Measurements from ENCODE around the gene NFKBIE.
"Not testable (repeated sequence)": the region's sequence is repeated elsewhere in the genome, so short reads cannot be mapped to it uniquely, and the experiment has no call there.

The NFKBIE gene, protein sequence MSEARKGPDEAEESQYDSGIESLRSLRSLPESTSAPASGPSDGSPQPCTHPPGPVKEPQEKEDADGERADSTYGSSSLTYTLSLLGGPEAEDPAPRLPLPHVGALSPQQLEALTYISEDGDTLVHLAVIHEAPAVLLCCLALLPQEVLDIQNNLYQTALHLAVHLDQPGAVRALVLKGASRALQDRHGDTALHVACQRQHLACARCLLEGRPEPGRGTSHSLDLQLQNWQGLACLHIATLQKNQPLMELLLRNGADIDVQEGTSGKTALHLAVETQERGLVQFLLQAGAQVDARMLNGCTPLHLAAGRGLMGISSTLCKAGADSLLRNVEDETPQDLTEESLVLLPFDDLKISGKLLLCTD

DNA sequence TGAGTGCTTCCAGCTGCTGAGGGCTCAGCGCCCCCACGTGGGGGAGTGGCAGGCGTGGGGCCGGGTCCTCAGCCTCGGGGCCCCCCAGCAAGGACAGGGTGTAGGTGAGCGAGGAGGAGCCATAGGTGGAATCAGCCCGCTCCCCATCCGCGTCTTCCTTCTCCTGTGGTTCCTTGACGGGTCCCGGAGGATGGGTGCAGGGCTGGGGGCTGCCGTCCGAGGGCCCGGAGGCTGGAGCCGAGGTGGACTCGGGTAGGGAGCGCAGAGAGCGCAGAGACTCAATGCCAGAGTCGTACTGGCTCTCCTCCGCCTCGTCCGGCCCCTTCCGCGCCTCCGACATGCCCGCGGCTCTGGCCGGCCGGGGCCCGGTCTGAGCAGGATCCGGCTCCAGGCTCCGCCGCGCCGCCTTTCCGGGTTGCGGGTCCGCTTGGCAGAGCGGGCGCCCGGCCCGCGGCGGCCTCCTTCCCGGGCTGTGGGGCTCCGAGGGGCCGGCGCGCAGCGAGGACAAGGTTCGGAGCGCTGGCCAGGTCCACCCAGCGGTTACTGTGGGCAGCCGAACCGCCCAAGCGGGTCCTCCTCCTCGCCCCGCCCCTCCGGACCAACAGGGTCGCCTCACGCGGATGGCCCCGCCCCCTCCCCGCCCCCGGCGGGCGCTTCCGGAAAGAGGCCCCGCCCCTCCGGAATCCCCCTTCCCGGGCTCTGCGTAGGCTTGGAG is at the start of gene NFKBIE:
Gene NFKBIE, minus strand, starts transcription at position 545 of the 715 bp plus-strand sequence. Its CDS starts 205 bp downstream, at position 340.
- peak; percentile 93 for DNase-seq

DNA sequence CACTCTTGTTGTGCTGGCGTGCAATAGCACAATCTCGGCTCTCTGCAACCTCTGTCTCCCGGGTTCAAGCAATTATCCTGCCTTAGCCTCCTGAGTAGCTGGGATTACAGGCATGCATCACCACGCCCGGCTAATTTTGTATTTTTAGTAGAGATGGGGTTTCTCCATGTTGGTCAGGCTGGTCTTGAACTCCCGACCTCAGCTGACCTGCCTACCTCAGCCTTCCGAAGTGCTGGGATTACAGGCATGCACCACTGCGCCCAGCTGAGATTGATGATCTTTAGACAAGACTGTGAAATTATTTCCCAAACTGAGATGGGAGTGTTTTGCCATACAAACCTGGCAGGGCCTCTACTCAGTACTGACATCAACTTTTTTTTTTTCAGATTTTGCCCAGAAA is 49.3 kb upstream of the NFKBIE start:
- DNase-seq = not testable (repeated sequence)

DNA sequence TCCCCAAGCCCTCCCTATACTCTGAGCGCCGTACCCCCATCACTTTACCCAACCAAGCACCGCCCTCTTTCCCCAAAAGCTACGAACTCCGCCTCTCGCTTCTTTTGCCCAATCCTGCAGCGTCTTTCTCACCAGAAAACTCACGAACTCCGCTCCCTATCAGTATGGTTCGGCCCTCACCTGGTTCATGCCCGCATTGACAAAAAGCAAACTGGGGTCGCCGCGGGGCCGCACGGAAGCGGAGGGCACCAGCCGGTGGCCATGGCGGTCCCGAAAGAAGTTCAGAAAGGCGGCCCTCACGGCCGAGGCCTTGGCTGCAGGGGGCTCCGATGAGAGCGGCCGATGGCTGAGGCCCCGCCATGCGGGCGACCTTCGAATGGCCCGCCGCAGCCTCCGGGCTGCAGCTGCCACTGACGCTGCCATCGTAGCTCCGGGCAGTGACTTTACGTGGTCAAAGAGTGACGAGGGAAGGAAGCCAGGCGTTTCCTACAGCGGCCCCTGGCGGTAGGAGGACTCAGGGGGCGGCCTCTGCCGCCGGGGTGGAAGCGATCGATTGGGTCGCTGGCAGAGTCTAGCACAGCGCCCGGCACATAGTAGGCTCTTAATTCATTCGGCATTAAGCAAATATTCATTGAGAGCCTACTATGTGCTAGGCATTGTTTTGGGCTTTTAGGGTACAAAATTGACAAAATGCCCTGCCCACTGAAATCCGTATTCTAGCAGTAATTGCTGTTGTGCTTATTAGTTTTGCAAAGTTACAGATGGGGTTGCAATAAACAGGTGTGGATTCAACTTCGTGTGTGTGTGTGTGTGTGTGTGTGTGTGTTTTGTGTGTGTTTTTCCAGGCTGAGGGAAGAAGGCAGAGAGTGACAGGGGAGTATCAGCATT is 47.8 kb upstream of the NFKBIE start, which contains the start of gene AARS2:
Gene AARS2, minus strand, starts transcription at position 447 of the 888 bp plus-strand sequence. Its CDS starts 24 bp downstream, at position 423.
- DNase-seq = peak; percentile 91

DNA sequence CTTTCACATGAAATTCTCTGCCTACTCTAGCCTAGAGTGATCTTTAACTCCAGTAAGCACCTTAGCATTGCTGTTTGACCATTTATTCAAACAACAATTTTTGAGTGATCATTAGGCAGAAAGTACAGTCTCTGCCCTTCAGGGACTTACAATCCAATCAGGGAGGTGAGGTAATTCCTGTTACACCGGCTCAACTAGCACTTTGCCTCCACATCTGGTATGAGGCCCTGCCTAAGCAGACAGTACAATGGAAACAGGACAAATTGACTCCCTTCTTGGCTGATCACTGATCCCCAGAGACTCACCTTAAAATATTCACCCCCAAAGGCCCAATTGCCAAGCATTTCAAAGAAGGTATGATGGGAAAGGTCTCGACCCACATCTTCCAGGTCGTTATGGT is 46.4 kb upstream of the NFKBIE start:
- no peak for DNase-seq

DNA sequence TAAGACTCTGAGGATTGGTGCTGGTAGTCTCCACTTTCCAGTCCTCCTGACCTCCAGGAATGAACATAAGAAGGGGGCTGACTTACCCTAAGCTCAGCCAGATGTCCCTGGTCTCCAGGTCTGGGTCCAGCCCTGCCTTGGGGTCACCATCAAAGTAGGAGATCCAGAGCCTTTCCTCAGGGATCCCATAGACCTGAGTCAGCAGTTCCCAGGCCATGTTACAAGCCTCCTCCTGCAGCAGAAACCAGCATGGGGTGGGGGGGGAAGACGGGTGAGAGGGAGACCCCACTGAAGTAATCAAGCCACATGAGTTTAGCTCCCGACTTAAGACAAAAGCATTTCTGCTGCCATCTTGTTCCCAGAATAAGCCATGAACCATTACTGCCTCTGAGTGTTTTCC is 46.0 kb upstream of the NFKBIE start:
- DNase-seq = no peak

DNA sequence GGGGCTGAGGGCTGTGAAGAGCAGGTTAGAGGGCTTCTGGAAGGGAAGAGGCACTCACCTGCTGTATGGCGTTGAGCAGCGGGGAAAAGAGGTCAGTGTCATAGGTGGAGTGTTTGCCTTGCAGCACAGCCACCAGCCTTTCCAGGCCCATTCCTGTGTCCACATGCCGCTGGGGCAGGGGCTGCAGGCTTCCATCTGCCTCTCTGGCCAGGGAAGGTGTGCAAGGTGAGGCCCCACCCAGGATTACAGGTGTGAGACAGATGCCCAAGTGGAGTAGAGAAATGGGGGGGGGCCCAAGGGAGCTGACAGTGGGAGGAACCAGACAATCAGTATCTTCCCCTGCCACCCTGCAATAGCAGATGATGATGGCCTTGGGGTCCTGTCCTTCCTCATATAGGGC is 44.9 kb upstream of the NFKBIE start:
- no peak for DNase-seq

DNA sequence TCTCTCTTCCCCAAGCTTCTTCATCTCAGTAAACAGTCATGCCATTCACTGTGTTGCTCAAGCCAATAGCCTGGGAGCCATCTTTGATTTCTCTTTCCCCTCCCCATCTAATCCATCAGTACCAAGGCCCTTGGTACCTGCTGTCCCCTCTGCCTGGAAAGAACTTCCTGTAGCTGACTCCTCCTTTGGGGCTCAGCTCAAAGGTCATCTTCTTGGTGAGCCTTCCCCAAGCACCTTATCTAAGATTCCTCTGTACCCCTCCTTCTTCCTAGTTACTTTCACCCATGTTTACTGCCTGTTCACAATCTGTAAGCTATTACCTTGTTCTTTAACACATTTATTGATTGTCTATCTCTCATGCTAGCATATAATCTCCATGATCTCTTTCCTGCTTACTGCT is 44.3 kb upstream of the NFKBIE start:
- no peak for DNase-seq

DNA sequence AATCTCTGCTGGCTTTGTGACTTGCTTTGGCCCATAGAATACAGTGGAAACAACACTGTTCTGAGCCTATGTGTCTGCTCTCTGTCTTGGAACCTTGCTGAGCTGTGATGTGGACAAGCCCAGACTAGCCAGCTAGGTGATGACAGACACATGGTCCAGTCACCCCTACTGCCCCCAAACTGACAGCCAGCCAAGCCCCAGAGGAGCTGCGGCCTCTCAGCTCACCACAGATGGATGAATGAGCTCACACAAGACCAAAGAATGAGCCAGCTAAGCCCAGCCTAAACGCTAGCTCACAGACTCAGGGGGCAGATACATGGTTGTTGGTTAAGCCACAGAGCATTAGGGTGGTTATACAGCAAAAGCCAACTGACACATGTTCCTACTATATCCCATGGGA is 43.7 kb upstream of the NFKBIE start:
- DNase-seq = no peak

DNA sequence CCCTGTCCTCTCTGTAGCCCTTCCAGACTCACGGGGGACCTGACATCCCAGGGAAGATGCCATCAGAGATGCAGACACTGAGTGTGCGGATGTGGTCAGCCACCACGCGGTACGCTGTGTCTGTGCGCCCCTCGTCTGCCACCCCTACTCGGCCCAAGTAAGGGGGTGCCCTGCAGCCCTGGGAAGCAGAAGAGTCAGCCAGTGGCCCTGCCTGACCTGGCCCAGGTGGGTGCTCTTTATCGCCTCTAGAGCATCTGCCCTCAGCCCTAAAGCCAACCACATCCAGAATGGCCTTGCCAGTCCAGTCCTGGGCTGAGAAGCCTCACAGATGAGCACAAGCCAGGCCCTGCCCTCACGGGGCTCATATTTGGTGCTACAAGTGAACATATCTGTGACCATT is 41.9 kb upstream of the NFKBIE start:
- DNase-seq = no peak

DNA sequence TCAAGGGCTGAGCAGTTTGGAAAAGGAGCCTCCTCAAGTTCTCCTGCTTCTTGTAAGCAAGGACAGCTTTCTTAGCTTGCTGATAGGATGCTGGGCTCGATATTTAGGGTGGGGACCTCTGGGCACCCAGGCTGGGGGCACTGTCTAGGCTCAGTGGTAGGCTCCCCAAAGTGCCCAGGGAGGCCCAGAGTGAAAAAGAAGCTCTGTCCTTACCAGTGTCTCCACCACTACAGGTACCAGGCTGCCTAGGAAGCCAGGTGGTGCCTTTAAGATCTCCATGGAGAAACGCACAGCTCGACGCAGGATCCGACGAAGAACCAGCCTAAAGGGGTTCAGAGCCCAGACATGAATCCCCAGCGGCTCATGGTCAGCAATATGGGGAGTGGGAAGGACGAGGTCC is 41.4 kb upstream of the NFKBIE start:
- DNase-seq = no peak

DNA sequence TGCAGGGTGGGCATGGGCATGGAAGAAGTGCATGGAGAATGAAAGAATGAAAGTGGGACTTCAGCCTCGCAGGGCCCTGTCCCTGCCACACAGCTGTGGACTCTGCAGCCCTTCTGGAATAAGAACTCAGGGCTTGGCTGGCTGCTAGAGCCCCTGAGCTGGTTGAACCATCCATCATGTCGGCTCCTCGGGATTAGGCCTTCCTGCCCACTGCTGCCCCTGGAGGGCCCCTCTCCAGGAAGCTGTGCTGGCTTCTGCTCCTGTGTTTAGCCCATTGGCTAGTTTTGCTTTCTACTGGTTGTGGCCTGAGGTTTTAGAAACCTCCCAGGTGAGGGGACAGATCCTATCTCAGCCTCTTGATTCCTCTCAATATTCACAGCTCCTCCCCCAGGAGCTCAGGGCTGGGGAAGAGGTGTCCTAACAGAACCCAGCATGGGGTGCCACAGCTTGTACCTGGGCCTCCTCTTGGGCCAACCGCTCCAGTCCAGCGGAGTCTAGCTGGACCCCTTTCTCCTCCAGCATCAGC is 39.9 kb upstream of the NFKBIE start:
- DNase-seq = no peak

DNA sequence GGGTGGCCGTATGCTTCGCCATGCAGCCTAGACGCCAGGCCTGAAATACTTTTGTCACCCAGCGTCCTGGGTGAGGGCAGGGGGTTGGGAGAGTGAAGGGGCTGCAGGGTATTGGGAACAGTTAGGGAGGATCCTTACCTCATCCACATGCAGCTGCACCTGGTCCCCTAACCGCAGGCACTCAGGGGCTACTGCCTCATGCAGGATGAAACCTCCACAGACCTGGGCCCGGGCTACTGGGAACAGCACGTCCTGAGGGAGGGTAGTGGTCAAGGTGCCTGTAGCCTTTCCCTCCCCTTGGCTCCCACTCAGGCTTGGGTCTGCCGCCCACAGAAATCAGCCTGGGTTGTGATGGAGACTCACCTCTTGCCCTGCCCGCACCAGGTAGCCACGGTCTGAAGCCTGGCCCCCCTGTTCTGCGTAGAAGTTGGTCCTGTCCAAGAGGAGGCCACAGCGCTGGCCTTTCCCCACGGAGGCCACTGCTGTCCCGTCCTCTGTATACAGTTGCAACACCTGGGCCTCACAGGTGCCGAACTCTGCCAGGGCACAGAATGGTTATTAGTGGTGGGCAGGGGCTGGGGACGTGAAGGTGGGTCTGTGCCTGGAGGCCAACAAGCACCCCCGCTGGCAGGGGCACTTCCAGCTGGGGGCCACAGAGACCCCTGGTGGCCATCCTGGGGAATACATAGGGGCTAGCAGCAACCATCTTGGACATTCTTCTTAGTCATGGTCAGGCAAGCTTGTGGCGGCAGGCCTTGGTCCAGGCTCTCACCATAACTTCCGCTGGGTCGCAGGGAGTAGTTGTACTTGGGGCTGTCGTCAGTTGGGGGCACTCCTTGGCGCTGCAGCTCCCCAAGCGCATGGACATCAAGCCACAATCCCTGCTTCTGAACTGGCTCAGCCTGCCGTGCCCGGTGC is 39.2 kb upstream of the NFKBIE start:
- DNase-seq = no peak

DNA sequence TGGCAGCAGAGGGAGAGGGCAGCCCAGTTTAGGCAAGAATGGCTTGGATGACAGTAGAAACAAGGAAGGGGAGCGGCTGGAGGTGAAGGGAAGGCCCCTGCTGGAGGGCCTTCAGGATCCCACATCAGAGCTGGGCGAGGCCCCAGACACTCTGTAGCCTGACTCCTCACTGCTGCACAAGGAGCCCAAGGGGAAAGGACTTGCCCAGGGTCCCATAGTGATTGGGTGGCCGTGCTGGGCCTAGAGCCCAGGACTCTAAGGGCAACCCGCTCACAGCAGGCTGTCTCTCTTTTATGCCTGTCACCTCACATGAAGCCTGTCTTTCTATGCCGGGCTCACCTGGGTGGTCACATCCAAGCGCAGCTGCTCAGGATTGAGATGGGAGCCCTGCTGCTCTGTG is 38.5 kb upstream of the NFKBIE start:
- DNase-seq = no peak

DNA sequence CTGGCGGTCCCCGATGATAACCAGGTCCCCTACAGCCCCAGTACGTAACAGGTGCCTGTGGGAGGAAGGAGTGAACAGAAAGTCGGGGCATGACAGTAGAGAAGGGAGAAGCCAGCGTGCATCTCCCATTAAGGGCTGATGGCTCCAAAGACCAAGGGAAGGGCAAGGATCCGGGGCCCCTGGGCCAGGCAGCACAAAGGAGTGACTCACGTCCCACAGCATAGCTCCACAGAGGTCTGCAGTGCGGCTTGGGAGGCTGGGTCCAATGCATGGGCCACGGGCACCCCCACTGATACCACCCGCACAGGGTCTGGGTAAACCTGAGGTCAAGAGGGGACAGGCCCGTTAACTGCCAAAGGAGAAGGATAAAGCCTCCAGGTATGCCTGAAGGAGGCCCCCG is 37.5 kb upstream of the NFKBIE start:
- no peak for DNase-seq

DNA sequence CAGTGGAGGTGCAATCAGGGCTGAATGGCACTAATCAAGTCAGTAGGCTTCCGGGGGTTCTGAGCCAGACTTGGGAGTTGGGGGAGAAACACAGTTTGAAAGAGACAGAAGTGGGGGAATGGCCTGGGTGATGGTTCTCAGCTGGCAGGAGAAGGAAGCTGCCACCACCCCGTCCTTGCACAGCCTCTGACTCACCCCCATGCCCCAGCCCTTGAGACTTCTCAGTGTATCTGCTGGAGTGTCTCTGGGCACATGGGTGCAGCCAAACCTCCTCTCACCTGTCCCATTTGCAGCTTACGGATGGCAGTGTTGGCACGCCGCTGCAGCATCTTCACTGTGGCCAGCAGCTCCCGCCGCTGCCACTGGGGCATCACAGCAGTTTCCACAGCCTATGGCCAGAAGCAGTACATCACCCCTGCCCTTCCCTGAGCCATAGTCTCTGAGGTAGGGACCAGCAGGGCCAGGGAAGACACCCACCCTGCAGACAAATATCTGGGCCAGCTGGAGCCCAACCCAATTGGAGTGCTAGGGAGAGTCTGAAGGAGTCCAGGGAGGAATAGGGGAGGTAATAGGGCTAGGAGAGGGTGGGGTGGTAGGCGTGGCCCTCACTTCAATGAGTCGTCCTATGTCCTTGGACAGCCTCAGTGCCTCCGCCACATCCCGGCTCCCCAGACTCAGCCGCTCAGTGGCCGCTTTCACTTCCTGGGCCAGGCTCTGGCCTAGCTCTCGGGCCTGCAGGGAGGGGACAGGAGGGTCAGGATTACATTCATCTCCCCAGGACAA is 36.6 kb upstream of the NFKBIE start:
- no peak for DNase-seq

DNA sequence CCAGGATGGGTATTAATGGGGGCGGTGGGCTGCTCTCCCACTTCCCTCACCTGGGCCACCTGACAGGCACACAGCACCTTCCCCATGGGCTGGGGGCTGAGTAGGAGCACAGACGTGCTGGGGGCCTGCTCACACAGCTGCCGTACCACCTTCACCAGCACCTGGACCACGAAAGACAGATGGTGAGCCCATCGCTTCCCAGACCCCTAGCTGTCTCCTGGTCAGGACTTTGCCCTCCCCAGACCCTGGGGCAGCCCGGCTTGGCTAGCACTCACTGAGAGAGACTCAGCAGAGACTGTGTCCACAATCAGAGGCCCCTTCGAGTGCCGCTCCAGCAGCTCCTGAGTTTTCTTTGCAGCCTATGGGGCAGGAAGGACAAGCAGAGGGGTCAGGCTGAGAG is 35.8 kb upstream of the NFKBIE start:
- DNase-seq = no peak

DNA sequence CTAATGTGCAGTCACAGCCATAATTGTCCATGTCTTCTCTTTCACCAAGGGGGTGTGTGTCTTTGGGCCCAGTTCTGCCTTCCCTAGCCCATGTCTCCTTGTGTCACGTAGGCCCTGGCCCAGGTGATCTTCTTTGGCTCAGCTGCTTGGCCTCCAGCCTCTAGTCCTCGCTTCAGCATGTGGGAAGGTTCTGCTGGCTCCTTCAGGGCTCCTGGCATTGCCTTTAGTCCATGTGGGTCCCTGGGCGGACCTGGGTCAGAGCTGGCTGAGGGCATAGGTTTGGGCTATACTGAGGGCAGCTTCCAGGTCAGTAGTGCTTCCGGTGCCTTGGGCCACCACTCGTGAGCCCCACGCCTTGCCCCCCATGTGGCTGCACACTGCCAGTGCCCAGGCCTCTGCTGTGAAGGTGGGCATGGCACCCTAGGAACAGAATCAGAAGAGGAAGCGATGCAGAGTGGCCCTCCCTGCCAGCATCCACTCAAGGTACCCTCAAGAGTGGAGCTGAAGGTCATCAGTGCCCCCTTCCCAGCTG is 35.0 kb upstream of the NFKBIE start:
- no peak for DNase-seq

DNA sequence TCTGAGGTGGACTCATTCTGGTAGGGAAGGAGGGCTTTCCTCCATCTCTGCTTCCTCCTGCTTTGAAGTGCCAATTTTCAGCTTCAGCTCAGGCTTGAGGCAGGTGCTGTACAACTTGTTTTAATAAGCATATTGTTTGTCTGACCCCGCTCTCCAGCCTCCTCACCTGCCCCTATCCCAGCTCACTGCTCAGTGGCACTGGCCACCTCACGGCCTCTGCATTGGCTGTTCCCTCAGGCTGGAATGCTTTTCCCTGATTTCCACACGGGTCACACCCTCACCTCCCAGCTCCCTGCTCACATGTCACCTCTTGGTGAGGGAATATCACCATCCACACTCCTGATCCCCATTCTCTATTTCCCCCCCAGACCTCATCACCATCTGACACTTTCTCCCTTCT is 33.5 kb upstream of the NFKBIE start:
- no peak for DNase-seq

DNA sequence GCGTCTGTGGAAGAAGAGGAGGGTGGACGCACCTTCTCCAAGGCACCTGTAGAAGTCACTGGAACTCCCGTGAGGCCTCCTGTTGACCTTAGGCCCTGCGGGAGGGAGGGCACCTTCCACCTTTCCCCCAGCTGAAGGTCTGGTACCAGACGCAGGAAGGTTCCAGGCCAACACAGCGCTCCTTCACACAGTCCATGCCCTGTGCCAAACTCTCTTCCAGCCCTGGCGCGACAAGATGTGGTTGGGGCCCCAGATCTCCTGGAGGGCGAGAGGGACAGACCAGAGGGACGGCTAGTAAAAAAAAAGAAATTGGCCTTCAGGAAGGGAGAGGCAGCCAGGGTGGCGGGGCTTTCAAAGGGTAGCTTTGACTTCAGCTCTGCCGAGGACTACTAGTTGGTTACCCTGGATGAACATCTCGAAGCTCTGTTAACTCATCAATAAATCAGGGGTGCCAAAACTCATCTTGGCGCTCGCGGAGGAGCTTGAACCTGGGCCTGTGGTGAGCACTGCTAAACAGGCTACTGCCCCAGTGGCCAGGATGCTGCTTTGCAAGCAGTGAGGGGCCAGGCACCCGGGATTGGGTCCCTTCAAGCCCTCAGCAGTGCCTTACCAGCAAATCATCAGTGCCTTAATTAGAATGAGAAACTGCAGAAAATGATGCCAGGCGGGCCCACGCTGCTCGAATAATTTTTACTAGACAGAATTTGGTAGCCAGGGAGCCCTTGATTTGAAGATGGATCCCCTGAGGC is 32.9 kb upstream of the NFKBIE start:
- DNase-seq = no peak
